B cell (primary cell): ENCODE results near the gene PAXIP1. TPM values are rescaled to one million over a fixed set of nuclear protein-coding genes. Genes with fewer than 3 reads are reported as not detected.

Experiments used
- ATAC-seq: fragments of 200-7000 bp; cut with Tn5 transposase; one replicate; pipeline ENCODE4 v1.10.0; 2021; ENCODE audit warnings: low read depth, mild to moderate bottlenecking, moderate number of reproducible peaks, moderate library complexity
- CTCF ChIA-PET: fragments of 350-600 bp; sonication (Branson Sonifier 250); formaldehyde crosslinking; loops from one replicate; lab custom pipeline; 2021; ENCODE audit warnings: antibody characterized with exemption, inconsistent platforms; lab: Charles Lee
- POLR2A ChIA-PET: fragments of 350-600 bp; sonication (Branson Sonifier 250); formaldehyde crosslinking; loops from one replicate; lab custom pipeline; 2021; ENCODE audit warnings: antibody characterized with exemption; lab: Charles Lee
- DNase-seq: peaks from one replicate; pipeline ENCODE4 v3.0.0; 2013
- H2AFZ ChIP-seq: 2 replicates; pipeline ENCODE4 v1.6.1; 2012; ENCODE audit warnings: mild to moderate bottlenecking, low read depth, low read length; ENCODE audit not compliant: insufficient read depth, poor library complexity, severe bottlenecking
- H3K27ac ChIP-seq, 2 donors: 1 replicate in 1 of 2; 2 replicates in 1 of 2; pipeline ENCODE4 v1.5.1; 2012 to 2013; ENCODE audit warnings: low read length in 2 of 2, mild to moderate bottlenecking in 2 of 2, moderate library complexity in 1 of 2
- H3K27me3 ChIP-seq, 4 experiments: fragments of 200-600 bp in 1 of 4; sonication (generic) in 1 of 4; replicated peaks in 1 of 4; 1 replicate in 2 of 4; 2 replicates in 2 of 4; pipeline versions ENCODE4 v1.6.1 to v1.7.0; 2013 to 2016; ENCODE audit warnings: low read length in 3 of 4, mild to moderate bottlenecking in 2 of 4, mixed read lengths in 1 of 4, moderate library complexity in 1 of 4; ENCODE audit not compliant: insufficient read depth in 4 of 4, control insufficient read depth in 3 of 4; ENCODE audit errors: control extremely low read depth in 1 of 4
- H3K36me3 ChIP-seq, 2 experiments: replicated peaks in 1 of 2; 1 replicate in 1 of 2; 2 replicates in 1 of 2; pipeline versions ENCODE4 v1.6.1 to v1.7.1; 2013; ENCODE audit warnings: low read length in 1 of 2; ENCODE audit not compliant: insufficient read depth in 2 of 2, control insufficient read depth in 1 of 2; ENCODE audit errors: control extremely low read depth in 1 of 2, extremely low read depth in 1 of 2
- H3K4me1 ChIP-seq, 2 donors: fragments of 200-600 bp in 1 of 2; sonication (generic) in 1 of 2; 1 replicate in 1 of 2; 2 replicates in 1 of 2; pipeline versions ENCODE4 v1.5.1 to v1.6.1; 2013 to 2017; ENCODE audit warnings: low read length in 2 of 2; ENCODE audit not compliant: control insufficient read depth in 2 of 2, insufficient read depth in 2 of 2
- H3K4me2 ChIP-seq: replicated peaks from 2 replicates; pipeline ENCODE3; 2012; ENCODE audit warnings: mild to moderate bottlenecking, low read depth, low read length; ENCODE audit not compliant: poor library complexity, severe bottlenecking
- H3K4me3 ChIP-seq, 5 experiments: fragments of 200-600 bp in 1 of 5; sonication (generic) in 1 of 5; 1 replicate in 3 of 5; 2 replicates in 2 of 5; pipeline versions ENCODE4 v1.5.1 to v1.7.0; 2011 to 2016; ENCODE audit warnings: low read length in 4 of 5, mild to moderate bottlenecking in 4 of 5, low read depth in 2 of 5, control low read depth in 1 of 5, moderate library complexity in 1 of 5; ENCODE audit not compliant: insufficient read depth in 1 of 5; ENCODE audit errors: control extremely low read depth in 1 of 5, extremely low read depth in 1 of 5
- H3K79me2 ChIP-seq: fragments of 200-600 bp; sonication (generic); one replicate; pipeline ENCODE4 v1.6.0; 2016; ENCODE audit warnings: low read length; ENCODE audit not compliant: control insufficient read depth, insufficient read depth
- H3K9ac ChIP-seq: fragments of 200-600 bp; sonication (generic); 2 replicates; pipeline ENCODE4 v1.6.1; 2017; ENCODE audit warnings: mild to moderate bottlenecking, low read length, moderate library complexity
- H3K9me3 ChIP-seq, 3 donors: one replicate each; pipeline versions ENCODE4 v1.6.1 to v1.7.1; 2013; ENCODE audit warnings: low read length in 2 of 3; ENCODE audit not compliant: control insufficient read depth in 2 of 3, insufficient read depth in 1 of 3; ENCODE audit errors: control extremely low read depth in 1 of 3
- H4K20me1 ChIP-seq: 2 replicates; pipeline ENCODE4 v1.6.0; 2012; ENCODE audit warnings: mild to moderate bottlenecking, low read length; ENCODE audit not compliant: insufficient read depth, control insufficient read depth, poor library complexity, severe bottlenecking
- H3K27ac Mint-ChIP-seq: one replicate; pipeline ENCODE4 v1.8.0; 2021; ENCODE audit warnings: mixed read lengths
- H3K27me3 Mint-ChIP-seq: one replicate; pipeline ENCODE4 v1.8.0; 2021; ENCODE audit warnings: mixed read lengths
- H3K4me1 Mint-ChIP-seq: one replicate; pipeline ENCODE4 v1.8.0; 2021; ENCODE audit warnings: mixed read lengths
- H3K4me3 Mint-ChIP-seq: one replicate; pipeline ENCODE4 v1.8.0; 2021; ENCODE audit warnings: mixed read lengths
- H3K9me3 Mint-ChIP-seq: one replicate; pipeline ENCODE4 v1.8.0; 2022; ENCODE audit warnings: mixed read lengths; ENCODE audit not compliant: insufficient read depth
- CTCF ChIP-seq: fragments of 200-600 bp; IDR thresholded peaks from one replicate; pipeline ENCODE4 v1.8.0; 2022; ENCODE audit warnings: antibody characterized with exemption, mild to moderate bottlenecking
- EZH2 ChIP-seq: IDR thresholded peaks from 2 replicates; pipeline ENCODE4 v1.6.1; 2012; ENCODE audit warnings: borderline replicate concordance, low read depth, mild to moderate bottlenecking, moderate library complexity, low read length; ENCODE audit not compliant: insufficient read depth, poor library complexity, severe bottlenecking
- WGBS: methylation state at CpG from one replicate; pipeline ENCODE4 v1.1.5; 2013; ENCODE audit warnings: missing lambda C conversion rate; ENCODE audit not compliant: insufficient coverage; 5-methylcytosine and 5-hydroxymethylcytosine counted together
- intact Hi-C: fragments of 100-400 bp; cut with micrococcal nuclease; formaldehyde crosslinking; loops from one replicate; pipeline ENCODE4 v1.10.0; 2022
- polyA plus RNA-seq: library from polyadenylated mRNA; depleted of rRNA; stranded (reverse); fragments of >200 nt; gene quantifications from 2 replicates; pipeline ENCODE4 v1.2.3, GENCODE V29; 2012
- total RNA-seq, 2 donors: library from RNA; stranded (reverse); fragments of 120-200 nt in 1 of 2; gene quantifications; 1 replicate in 1 of 2; 2 replicates in 1 of 2; pipeline versions ENCODE4 v1.2.3 to v1.2.4, GENCODE V29; 2013 to 2022

PAXIP1 gene
- total and polyA plus RNA-seq, 2 donors (not counting 1 experiment from before 2014, with no cell fraction given) = 9.2 to 18.5 TPM

GRCh38 chr7:154960063-154960790 lies 42.7 kb downstream of the PAXIP1 start:
- no peaks in the 10 kb centered on the region for H3K9me3 Mint-ChIP-seq
- no peak overlapping the region for H3K4me3 Mint-ChIP-seq
- Histone ChIP-seq H3K9me3 (no peaks in the 10 kb centered on the region), H3K36me3 (peaks cover 20 to 35% of the 10 kb centered on the region in 2 experiments), H3K4me2 (no peak overlapping the region), H3K9ac (no peak overlapping the region), H3K4me1 (no peaks in the 10 kb centered on the region), H3K27ac (no peak overlapping the region), H3K27me3 (no peaks in the 10 kb centered on the region), H3K4me3 (no peak overlapping the region), H3K79me2 (no peaks in the 10 kb centered on the region), H2AFZ (no peak overlapping the region), H4K20me1 (no peaks in the 10 kb centered on the region)
- DNase-seq = no peak
- ChIA-PET CTCF (no interaction called here), POLR2A (no interaction called here)
- no peak for ATAC-seq
- intact Hi-C loops = no loop called here
- TF ChIP-seq CTCF (no peak), EZH2 (no peak)
- 96% methylated on average over 6 of the region's 10 CpGs for WGBS
- no peaks in the 10 kb centered on the region for H3K4me1 Mint-ChIP-seq
- no peaks in the 10 kb centered on the region for H3K27me3 Mint-ChIP-seq
- H3K27ac Mint-ChIP-seq = peak overlapping the region; percentile 20

- H3K9me3 ChIP-seq = no peaks in the 10 kb centered on the region
- ChIA-PET CTCF (interaction anchor here (0.6 to 0.9 kb wide), 3 partner anchors 29 to 46 kb away, joined by 3 read pairs; no protein-coding TSS in a partner anchor), POLR2A (no interaction called here)
- no peak overlapping the region for H3K27ac ChIP-seq
- no peak overlapping the region for H3K4me3 Mint-ChIP-seq
- no peak overlapping the region for H3K4me2 ChIP-seq
- no peaks in the 10 kb centered on the region for H3K4me1 Mint-ChIP-seq
- H3K27ac Mint-ChIP-seq = no peak overlapping the region
- no peaks in the 10 kb centered on the region for H3K4me1 ChIP-seq
- H3K36me3 ChIP-seq = peaks cover 20 to 39% of the 10 kb centered on the region in 2 experiments
- whole genome bisulfite sequencing = 98% methylated on average over 6 of the region's 6 CpGs
- DNase-seq (no peak), ATAC-seq (no peak)
- H3K9me3 Mint-ChIP-seq = no peaks in the 10 kb centered on the region
- no peaks in the 10 kb centered on the region for H3K27me3 ChIP-seq
- intact Hi-C loops = loop anchor here (10.0 kb wide), 1 partner anchor 48 kb away; the partner anchor contains the start of gene PAXIP1
- no peaks in the 10 kb centered on the region for H4K20me1 ChIP-seq
- H3K27me3 Mint-ChIP-seq = no peaks in the 10 kb centered on the region
- H2AFZ ChIP-seq = no peak overlapping the region
- H3K4me3 ChIP-seq = no peak overlapping the region
- no peak overlapping the region for H3K9ac ChIP-seq
- no peaks in the 10 kb centered on the region for H3K79me2 ChIP-seq
- TF ChIP-seq EZH2 (no peak), CTCF (no peak)
These were observed 46.5 kb downstream of the PAXIP1 start for GRCh38 chr7:154956427-154956826.
